Measurements from ENCODE around the gene PRAMEF5.
"Not testable (repeated sequence)": the region's sequence is repeated elsewhere in the genome, so short reads cannot be mapped to it uniquely, and the experiment has no call there.

Gene PRAMEF5

GRCh38 chr1:13277016-13277415 is 23.0 kb downstream of the PRAMEF5 start:
- DNase-seq (ENCODE audit: low read depth in 2 of 2), result not testable (repeated sequence)

DNA sequence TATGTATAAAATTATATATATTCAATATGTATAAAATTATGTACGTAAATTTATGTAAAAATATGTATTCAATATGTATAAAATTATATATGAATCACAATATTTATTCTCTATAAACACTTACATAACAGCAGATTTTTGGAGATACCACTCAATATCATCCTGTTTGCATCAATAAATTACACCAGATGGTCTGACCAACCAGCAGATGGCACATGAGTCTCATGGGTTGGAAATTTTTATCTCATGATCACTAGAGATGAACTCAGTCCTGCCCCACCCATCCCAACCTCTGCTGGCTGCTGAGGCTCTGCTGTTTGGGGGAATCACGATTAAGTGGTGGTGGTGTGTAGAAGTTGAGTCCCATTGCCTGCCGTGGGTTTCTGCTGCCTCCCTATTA is 25.6 kb downstream of the PRAMEF5 start:
- not testable (repeated sequence) for DNase-seq (ENCODE audit: low read depth in 2 of 2)

- not testable (repeated sequence) for DNase-seq (ENCODE audit: low read depth in 2 of 2)
Observed at GRCh38 chr1:13285037-13285436, 31.0 kb downstream of the PRAMEF5 start, which contains the start of gene PRAMEF8. Gene PRAMEF8 (minus strand): TSS chr1:13285137. CDS start chr1:13284091, 1,046 bp downstream.

GRCh38 chr1:13289030-13289429 is 35.0 kb downstream of the PRAMEF5 start:
- DNase-seq (ENCODE audit: low read depth in 2 of 2), result not testable (repeated sequence)

- DNase-seq (ENCODE audit: low read depth in 2 of 2), result not testable (repeated sequence)
Observed at GRCh38 chr1:13297216-13297931, 43.4 kb downstream of the PRAMEF5 start.

- not testable (repeated sequence) for DNase-seq (ENCODE audit: low read depth in 2 of 2)
Observed at GRCh38 chr1:13298699-13299098, 44.7 kb downstream of the PRAMEF5 start.

DNA sequence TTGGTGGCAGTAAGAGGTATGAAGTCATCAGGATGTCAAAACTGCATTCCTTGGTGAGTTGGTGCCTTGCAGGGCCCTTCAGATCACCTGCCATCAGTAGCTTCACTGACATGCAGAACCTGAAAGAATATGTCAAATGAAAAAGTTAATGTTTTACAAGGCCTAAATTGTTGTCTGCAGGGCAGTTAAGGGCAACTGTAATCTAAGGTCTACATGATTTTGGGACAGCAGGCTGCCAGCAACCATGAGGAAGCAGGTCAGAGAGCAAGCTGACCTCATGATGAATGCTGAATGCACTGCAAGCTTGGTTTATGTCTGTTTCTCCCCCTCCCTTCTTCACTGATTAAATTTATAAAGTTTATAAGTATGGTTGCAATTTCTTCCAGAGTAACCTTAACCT is 48.2 kb downstream of the PRAMEF5 start:
- DNase-seq (ENCODE audit: low read depth in 2 of 2), result not testable (repeated sequence)

- not testable (repeated sequence) for DNase-seq (ENCODE audit: low read depth in 2 of 2)
Observed at GRCh38 chr1:13303239-13303638, 49.2 kb downstream of the PRAMEF5 start, which contains the start of gene PRAMEF33. Gene PRAMEF33 (plus strand): TSS chr1:13303539. CDS start chr1:13305955, 2,416 bp downstream.
